ENCODE results near the gene ARL15. TPM values are rescaled to one million over a fixed set of nuclear protein-coding genes. Genes with fewer than 3 reads are reported as not detected.

The ARL15 gene
- total and polyA plus RNA-seq, 2 of the 4 experiments (the other 2 are of a cell fraction): 7.3 to 19.2 TPM

DNA sequence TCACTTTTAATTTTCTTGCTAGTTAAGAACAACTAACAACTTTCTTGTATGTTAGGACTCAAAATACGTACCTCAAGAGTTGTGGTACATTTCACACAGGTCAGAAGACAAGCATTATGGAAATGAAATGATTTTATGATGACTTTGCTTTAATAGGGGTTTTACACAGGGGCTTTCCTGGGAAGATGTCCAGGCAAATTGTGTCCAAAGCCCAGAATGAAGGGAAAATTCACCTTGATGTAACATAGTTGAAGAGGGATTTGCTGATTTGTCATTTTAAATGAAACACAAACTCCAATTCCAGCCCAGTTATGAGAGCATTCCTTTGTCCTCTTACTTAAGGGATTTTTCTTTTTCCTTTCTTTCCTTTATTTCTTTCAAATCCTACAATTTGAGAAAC lies 89.2 kb downstream of the ARL15 start:
- H3K14ac ChIP-seq (replicated peaks; ENCODE audit: low read depth, low read length): no peak overlapping the region
- no peak overlapping the region for H3K27ac ChIP-seq (ENCODE audit: insufficient read depth, low read length)
- WGBS, 2 experiments (ENCODE audit: extremely low coverage in 2 of 2, insufficient read length in 1 of 2): no CpG with 5 or more reads among the region's 1 CpG
- DNase-seq (no peak), ATAC-seq (ENCODE audit: low read depth) (no peak)
- peaks cover 5% of the 10 kb centered on the region; the same call in 1 of the 2 replicates for H3K9me1 ChIP-seq (ENCODE audit: insufficient read depth, low read length)
- peaks cover 0 to 10% of the 10 kb centered on the region in 2 experiments; a peak in 1 of 4 replicates for H3K79me1 ChIP-seq (ENCODE audit: low read depth in 1 of 2, low read length in 2 of 2)
- H2AK5ac ChIP-seq (ENCODE audit: low read depth, low read length): no peak overlapping the region
- no peak overlapping the region for H2BK5ac ChIP-seq (ENCODE audit: low read depth, low read length, poor library complexity, severe bottlenecking)
- no peak overlapping the region; the same call in 1 of the 2 replicates for H3K4me2 ChIP-seq (ENCODE audit: low read depth, low read length)
- dilution Hi-C loops (cut with HindIII; ENCODE audit: low sequenced_read_pairs, unreplicated experiment): no loop called here
- no peak overlapping the region for H3K9ac ChIP-seq (ENCODE audit: low read depth, low read length)
- in situ Hi-C loops (cut with MboI; ENCODE audit: low sequenced_read_pairs): loop anchor here (25.0 kb wide), 1 partner anchor 1259 kb away; no protein-coding TSS in a partner anchor
- no peaks in the 10 kb centered on the region for H3K36me3 ChIP-seq (ENCODE audit: control insufficient read depth, insufficient read depth, low read length)
- H3K18ac ChIP-seq (ENCODE audit: low read depth, low read length): no peak overlapping the region; the same call in 1 of the 2 replicates
- H3K4ac ChIP-seq (ENCODE audit: low read depth, low read length): no peak overlapping the region
- no peak overlapping the region for H2AFZ ChIP-seq (replicated peaks; ENCODE audit: low read length, poor library complexity)
- intact Hi-C loops (cut with micrococcal nuclease): no loop called here
- ChIA-PET POLR2A (ENCODE audit: unreplicated experiment) (no interaction called here), CTCF (interaction anchor here (1.8 kb wide), 1 partner anchor 13 kb away, joined by 4 read pairs; no protein-coding TSS in a partner anchor)
- H3K4me3 ChIP-seq (ENCODE audit: insufficient read depth, low read depth, low read length): no peak overlapping the region
- TF ChIP-seq SMC3 (IDR thresholded peaks at IDR 0.05; ENCODE audit: low read depth, low read length) (no peak), MAFK (IDR thresholded peaks at IDR 0.05; ENCODE audit: low read depth, low read length) (peak; percentile 51; the same call in 1 of the 2 replicates)
- no peak overlapping the region for H2BK15ac ChIP-seq (ENCODE audit: low read depth, low read length)
- H3K4me1 ChIP-seq (ENCODE audit: control insufficient read depth, insufficient read depth, low read length): peaks cover 2% of the 10 kb centered on the region; the same call in 1 of the 2 replicates
- no peak overlapping the region for H2AK9ac ChIP-seq (replicated peaks; ENCODE audit: low read depth, low read length, poor library complexity)
- no peak overlapping the region for H4K91ac ChIP-seq (ENCODE audit: insufficient read depth, low read depth, low read length)
- peak overlapping the region; percentile 12; the same call in 1 of the 2 replicates for H4K5ac ChIP-seq (ENCODE audit: low read depth, low read length)
- BruUV-seq (replicated peaks): no TSS peak
- no peak overlapping the region for H2BK120ac ChIP-seq (ENCODE audit: low read depth, low read length)
- no peaks in the 10 kb centered on the region for H4K20me1 ChIP-seq (ENCODE audit: insufficient read depth, low read length)
- no peak overlapping the region for H3K23ac ChIP-seq (ENCODE audit: low read depth, low read length)
- H2BK20ac ChIP-seq (ENCODE audit: low read depth, low read length): peak overlapping the region; percentile 24; the same call in 1 of the 2 replicates
- H4K8ac ChIP-seq (ENCODE audit: low read depth in 2 of 2, low read length in 2 of 2): peak overlapping the region in 1 of 2 experiments; percentile 50; a peak in 1 of 4 replicates
- H3K9me3 ChIP-seq (ENCODE audit: control insufficient read depth, insufficient read depth, low read length): no peaks in the 10 kb centered on the region
- H3K27me3 ChIP-seq (ENCODE audit: control insufficient read depth, insufficient read depth, low read length): no peaks in the 10 kb centered on the region
- H3K56ac ChIP-seq (ENCODE audit: extremely low read depth, insufficient read depth, low read length): no peak overlapping the region
